SK-N-MC (cell line): Measurements from ENCODE around the gene MTMR3.

ENCODE experiments used
- EZH2 ChIP-seq: fragments of 200-600 bp; sonication (generic); IDR thresholded peaks from one replicate; pipeline ENCODE4 v1.6.1; 2017; ENCODE audit warnings: antibody characterized with exemption
- FOXP2 ChIP-seq: optimal IDR thresholded peaks from 2 replicates; pipeline ENCODE3; 2011; ENCODE audit warnings: mild to moderate bottlenecking, moderate library complexity; ENCODE audit not compliant: insufficient read depth; ENCODE audit errors: extremely low read length, control extremely low read depth
- POLR2AphosphoS5 ChIP-seq: IDR thresholded peaks from 2 replicates; pipeline ENCODE4 v1.6.1; 2012; ENCODE audit warnings: mild to moderate bottlenecking, low read depth, low read length, borderline replicate concordance

DNA sequence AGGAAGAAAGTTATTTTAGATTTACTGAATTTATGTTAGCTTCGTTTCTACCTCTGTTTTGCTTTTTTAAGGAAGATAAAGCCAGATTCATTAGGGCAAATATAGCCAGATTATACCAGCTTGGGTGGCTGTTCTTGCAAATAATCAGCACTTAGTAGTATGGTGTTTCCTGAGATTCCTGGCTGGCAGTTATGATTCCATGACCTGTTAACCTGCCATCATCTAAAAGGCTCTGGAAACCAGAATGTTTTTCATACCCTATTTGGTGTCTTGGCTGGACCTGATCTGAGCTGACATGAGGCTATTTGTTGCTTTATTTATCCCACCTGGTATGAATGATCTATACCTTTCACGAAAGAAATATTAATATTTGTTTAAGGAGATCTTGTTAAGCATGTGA lies 114.5 kb downstream of the MTMR3 start:
- TF ChIP-seq POLR2AphosphoS5, result no peak
- TF ChIP-seq FOXP2, result no peak
- TF ChIP-seq EZH2, result no peak
